SHP77 (cell line): ENCODE measurements around the gene PLXNA1.
A peak's percentile ranks its signal among the peaks of the same experiment; 100 is the strongest.

Experiments
- DNase-seq, 2 experiments: peaks; one replicate each; lab custom pipeline; 2025; lab: John Stamatoyannopoulos, UW

The PLXNA1 gene

DNA sequence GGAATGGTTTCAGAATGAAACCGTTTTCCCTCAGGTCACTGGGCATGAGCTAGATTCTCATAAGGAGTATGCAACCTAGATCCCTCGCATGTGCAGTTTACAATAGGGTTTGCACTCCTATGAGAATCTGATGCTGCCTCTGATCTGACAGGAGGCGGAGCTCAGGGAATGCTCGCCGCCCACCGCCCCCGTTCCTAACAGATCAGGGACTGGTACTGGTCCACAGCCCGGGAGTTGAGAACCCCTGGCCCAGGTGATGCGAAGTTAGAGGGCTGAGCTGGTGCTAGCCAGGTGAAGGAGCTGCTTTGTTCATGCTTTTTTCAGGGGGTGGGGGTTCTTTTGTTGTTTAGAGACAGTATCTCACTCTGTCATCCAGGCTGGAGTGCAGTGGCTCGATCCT is 15.5 kb upstream of the PLXNA1 start:
- DNase-seq: no peak

DNA sequence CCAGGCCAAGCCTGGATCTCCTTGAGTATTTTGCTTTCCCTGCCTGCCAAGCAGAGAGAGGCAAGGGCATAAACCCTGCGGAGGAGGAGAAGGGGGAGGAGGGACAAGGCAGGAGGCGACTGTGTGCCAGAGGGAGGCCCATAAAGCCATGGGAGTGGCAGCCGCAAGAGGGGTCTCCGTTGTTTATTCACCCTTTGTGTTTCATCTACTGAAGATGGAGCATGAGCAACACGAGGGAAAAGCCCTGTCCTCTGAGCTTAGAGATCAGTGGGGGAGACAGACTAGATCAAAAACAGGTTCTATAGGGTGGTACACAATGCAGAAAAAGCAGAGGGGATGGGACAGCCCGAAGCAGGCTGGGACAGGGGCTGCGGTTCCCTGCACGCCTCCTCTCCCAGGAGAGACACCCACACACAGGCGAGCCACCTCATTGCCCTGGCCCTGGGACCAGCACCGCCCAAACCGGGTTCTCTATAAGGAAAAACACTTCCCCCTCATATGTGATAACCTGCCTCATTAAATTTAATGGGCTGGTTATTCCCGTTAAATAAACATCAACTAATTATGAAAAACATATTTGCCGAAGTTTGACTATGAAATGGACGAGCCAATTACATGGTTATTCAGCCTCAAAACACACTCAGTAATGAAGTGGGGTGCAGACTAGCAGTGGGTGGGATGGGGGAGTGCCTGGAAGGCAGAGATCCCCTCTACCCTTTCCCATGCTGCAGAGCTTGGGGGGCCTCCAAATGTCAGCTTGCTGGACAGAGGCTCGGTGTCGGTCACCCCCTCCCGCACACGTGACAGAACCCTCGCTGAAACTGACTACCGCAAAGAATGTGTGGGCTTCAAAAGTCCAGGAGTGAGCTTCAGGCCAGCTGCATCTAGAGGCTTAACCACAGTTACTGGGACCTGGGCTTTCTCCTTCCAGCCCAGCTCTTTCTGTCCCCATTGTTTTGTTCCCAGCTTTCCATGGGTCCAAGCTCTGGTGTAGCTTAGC is 14.2 kb upstream of the PLXNA1 start:
- no peak for DNase-seq

DNA sequence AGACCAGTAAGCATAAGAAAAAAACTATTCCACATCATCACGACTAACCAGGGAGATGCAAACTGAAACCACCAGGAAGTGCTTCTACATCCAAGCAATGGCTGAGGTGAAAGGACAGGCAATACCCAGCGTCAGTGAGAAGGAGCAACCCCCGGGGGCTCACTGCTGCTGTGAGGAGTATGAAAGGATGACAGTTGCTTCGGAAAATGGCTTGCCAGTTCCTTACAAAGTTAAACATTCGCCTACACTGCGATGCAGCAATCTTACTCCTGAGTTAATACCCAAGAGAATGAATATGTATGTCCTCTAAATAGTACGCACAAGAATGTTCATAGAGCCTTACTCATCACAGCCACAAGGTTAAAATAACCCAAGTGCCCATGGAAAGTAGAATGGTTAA is 13.3 kb upstream of the PLXNA1 start:
- no peak for DNase-seq

DNA sequence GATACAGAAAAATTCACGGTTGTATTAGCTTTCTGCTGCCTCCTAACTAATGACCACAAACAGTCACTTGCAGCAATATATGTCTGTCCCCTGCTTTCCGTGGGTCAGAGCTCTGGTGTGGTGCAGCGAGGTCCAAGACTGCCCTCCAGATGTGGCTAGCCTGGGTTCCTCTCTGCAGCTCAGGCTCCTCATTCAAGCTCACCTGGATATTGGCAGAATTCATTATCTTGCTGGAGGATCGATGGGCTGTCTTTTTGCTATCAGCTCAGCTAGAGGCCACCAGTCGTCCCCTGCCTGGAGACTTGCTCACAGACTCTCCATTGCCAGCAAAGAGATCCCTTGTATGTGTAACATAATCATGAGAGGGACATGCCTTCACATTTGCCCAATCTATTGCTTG is 12.8 kb upstream of the PLXNA1 start:
- DNase-seq: no peak

DNA sequence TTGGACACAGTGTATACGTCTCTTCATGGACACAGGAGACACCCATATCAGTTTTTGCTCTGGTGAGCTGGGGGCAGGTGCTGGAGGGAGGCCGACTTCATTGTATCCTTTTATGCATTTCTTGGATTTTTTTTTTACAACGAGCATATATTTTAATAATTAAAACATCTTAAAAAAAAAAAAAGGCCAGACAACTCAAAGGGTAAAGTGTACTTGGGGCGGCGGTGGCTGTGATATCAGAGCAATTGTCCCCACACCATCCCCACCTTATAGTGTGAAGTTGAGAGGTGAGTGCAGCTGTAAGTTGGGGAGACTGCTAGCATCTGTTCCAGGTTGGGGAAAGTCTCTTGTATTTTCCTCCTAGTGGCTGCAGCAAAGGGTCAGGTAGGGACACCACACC is 12.0 kb upstream of the PLXNA1 start:
- no peak for DNase-seq

DNA sequence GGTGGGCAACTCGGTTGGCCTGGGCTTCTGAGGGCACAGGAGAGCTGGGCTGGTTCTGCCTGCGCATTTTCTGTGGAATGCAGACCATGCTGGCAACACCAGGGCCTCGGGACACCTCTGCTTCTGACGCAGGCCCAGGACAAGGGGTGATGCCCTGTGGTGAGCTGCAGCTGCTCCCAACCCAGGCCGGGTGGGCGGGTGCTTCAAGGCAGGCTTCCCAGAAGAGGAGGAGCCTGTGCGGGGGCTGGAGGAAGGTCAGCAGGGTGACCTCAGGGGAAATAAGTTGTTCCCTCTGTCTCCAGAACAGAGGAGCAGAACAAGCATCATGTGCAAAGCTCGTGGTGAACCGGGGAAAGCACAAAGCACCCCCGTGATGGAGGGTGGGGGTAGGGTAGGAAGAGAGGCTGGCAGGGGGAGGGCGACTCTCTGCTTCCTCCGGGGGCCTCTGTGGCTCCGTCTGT is 11.0 kb upstream of the PLXNA1 start:
- DNase-seq: peak; percentile 3 to 59

DNA sequence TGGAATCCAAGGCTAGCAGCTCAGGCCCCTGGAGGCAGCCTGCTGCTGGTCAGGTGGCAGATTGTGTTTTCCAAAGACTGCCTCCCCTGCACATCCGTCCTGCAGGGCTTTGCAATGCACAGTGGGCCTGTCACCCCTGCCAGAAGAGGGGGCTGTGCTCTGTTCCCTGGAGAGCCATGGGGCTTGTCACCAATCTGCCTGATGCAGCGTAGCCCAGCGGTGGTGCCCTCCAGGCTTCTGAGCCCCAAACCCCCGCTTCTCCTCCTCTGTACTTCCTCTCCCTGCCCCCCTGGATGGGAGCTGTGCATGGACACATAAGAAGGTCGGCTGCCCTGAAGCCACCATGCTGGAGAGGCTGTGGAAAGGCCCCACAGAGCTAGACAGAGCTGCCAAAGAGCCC is 10.0 kb upstream of the PLXNA1 start:
- no peak for DNase-seq

DNA sequence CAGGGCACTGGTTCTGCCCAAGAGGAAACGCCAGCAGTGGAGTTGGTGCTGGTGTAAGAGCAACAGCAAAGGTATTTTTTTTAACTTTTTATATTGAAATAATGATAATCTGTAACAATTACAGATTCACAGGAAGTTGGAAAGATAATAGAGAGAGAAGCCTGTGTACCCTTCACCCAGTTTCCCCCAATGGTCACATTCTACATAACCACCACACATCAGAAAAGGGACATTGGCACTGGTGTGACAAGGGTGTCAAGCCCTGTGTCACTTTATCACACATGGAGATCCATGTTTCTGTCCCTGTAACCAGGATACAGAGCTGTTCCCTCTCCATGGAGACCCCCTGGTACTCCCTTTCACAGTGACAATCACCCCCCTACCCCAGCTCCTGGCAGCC is 9.1 kb upstream of the PLXNA1 start:
- DNase-seq: no peak

DNA sequence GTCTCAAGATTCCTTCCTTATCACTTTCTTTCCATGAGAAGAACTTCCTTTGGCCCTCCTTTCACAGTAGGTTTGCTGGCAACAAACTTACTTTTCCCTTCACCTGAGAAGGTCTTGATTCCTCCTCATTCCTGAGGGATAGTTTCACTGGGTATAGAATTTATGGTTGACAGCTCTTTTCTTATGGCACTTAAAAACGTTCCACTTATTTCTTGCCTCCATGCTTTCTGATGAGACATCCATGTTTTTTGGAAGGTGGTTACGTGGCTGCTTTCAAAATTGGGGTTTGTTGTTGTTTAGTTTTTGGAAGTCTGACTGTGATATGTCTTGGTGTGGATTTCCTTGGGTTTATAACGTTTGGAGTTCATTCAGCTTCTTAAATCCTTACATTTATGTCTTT is 8.2 kb upstream of the PLXNA1 start:
- DNase-seq: no peak

DNA sequence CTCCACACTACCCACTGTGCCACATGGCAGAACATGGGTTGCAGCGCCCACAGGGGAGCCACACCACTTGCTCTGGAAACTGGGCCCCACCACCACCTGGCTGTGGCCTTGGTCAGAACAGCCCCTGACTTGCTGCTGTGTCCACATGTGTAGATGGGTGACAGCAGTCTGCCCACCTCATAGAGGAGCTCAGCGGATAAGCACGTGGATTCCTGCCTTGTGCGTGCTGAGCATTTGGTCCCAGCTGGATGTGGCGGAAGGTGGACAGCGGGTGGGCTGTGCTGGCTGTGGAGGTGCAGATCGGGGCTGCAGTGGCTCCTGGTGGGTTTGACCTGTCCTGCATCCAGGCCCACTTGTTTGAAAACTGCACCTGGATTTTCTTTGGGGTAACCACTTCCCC is 6.0 kb upstream of the PLXNA1 start:
- DNase-seq: no peak

DNA sequence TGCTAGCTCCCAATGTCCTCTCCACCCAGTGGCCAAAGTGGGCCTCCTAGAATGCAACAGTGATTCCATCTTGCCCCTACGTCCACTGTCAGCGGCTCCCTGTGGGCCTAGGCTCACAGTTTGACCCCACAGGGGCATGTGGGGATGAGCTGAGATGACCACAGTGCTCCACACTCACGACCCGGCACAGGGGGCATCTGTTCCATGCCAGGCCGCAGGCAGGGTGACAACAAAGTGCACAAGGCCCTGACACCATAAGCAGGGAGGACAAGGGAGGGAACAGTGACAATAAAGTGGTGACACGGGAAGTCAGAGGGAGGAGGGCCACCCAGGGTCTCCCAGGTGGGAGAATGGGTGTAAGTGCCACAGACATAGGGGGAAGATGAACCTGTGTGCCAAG is 5.1 kb upstream of the PLXNA1 start:
- no peak for DNase-seq

DNA sequence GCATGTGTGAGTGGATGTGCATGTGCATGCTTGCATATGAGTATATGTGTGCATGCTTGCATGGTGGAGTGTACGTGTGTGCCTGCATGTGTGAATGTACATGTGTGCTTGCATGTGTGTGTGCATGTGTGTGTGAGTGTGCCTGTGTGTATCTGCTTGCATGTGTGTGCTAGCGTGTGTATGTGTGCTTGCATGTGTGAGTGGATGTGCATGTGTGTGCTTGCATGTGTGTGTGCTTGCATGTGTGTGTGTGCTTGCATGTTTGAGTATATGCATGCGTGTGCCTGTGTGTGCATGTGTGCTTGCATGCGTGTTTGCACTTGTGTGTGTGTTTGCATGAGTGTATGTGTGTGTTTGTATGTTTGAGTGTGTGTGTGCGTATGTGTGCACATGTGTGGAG is 4.6 kb upstream of the PLXNA1 start:
- no peak for DNase-seq

DNA sequence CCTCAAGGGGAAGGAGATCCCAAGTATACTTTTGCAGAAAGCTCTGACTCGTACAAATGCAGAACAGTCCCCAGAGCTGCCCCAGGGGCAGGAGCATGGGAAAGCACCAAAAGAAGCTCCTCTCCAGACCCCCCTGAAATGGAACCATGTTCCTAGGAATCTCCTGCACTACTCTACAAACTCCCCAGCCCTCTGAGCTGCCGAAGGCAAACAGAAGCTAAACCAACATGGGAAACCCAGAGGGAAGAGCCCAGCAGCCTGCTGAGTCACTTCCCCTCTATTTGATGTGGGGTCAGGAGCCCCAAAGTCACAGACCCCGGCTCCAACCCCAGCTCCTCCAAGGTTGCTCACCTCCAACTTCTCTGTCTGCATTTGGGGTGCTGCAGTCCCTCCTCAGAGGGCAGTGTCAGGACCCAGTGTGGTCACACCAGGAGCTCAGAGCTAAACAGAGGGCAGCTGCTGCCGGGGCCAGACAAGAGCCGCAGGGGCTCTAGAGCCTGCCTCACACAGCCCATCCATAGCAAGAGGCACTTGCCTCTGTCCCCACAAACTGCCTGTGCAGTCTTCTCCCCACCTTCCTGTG is 3.8 kb upstream of the PLXNA1 start:
- peak in 1 of 2 experiments; percentile 14 for DNase-seq

DNA sequence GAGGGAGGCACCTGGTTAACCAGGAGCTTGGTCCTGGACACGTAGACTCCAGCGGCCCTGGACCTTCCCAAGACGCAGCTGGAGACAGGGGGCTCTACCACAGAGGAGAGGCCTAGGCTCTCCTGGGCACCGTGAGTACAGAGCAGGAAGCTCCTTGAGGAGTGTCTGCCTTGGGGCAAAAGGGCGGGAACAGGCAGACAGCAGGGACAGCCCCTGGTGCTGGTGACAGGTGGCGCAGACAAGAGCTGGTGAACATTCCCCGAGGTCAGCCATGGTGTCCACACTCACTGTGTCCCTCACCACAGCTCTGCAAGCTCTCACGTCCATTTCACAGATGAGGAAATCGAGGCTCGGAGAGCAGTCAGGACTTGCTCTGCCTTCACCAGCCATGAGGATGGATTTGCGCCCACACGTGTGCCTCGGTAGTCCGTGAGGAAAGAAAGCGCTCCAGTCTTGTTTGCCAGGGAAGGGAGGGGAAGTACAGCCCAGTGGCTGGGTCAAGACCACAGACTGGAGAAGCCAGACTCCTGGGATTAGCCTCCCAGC is 2.6 kb upstream of the PLXNA1 start:
- DNase-seq: no peak

DNA sequence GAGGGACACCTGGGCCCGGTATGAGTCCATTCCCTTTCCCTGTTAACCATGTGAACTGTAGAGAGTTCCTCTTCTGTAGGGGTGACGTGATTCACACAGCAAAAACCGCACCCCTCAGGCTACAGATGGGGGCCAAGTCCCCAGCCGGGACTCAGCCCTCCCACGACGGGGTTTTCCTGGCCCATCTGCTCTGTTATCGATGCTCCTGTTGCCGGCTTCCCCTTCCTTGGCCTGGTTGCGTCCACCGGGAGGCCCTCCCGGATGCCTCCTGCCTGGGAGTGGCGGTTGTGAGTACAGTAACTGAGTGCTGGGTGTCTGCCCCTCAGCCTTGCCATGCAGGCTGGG is 817 bp upstream of the PLXNA1 start:
- peak in 1 of 2 experiments; percentile 26 for DNase-seq

DNA sequence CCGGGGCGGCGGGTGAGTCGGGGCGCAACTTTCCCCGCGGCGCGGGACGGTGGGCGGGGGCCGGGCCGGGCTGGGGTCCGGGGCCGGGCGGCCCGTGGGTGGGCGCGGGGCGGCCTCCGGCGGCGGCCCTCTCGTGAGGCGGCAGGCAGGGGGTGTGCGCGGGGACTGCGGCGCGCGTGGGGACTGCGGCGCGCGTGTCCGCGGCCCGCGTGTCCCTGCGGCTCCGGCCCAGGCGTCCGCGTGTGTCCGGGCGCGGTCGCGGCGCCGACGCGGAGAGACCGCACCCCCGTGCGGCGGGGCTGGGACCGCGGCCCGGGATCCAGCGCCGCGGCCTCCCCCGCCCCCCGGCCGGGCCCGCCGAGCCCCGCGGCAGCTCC is 349 bp downstream of the PLXNA1 start:
- no peak for DNase-seq

DNA sequence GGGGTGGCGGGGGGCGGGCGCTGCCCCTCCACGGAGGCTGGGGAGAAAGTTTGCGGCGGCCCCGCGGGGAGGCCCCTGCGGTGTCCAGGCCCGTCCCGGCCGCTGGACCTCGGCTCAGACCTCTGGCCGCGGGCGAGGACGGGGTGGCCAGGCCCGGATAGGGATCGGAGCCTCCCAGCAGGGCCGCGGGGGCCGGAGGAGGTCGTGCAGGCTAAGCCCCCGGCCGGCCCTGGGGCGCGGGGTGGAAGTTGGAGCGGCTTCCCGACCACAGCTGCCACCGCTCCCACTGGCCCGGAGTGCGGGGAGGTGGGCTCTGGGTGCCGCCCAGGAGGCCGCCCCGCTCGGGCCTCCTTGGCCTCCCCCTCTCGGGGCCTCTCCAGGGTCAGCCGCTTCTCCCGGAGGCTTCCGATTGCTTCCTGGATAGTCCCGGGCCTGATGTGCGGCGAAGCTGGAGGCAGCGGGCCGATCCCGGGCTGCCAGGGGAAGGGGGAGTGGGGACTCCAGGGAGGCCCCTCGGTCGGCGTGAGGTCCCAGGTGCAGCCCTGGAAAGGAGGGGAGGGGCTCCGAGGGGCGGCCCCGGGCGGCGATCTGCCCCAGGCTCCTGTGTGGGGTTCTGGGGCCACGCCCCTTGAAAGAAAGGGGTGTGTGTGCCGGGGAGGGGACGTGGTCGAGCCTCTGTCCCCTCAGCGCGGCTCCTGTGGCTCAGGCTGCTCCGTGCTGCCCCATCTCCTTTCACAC is 907 bp downstream of the PLXNA1 start:
- no peak for DNase-seq

DNA sequence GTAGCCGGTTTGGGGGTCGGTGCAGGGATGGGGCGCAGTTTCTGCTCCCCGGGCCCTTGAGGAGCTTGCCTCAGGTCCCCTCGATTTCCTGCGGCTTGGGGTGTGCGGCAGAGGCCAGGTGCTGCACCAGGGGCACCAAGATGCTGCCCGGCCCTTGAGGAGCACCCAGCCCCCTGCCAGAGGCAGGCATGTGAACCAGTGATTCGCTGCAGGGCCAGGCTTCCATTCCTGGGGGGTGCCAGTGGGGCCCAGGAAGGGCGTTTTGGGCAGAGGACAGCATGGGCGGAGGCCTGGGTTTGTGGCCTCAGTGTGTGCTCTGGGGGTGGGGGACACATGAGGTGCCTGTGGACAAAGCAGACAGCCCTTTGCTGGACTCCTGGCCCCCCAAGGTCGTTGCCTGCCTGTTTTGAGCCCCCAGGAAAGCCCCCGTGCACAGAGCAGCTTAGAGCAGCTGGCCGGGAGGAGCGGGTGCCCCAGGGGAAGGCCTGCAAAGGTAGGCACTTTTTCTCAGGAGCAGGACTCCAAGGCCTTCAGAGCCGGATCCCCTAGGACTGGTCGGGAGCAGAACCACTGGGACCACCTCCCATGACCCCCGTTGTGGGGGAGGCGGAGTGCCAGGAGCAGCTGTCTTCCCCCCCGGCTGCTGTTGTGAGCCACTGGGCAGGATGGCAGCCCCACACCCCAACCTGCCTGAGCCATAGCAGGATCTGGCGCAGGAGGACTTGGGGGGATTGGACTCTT is 1.6 kb downstream of the PLXNA1 start:
- no peak for DNase-seq

DNA sequence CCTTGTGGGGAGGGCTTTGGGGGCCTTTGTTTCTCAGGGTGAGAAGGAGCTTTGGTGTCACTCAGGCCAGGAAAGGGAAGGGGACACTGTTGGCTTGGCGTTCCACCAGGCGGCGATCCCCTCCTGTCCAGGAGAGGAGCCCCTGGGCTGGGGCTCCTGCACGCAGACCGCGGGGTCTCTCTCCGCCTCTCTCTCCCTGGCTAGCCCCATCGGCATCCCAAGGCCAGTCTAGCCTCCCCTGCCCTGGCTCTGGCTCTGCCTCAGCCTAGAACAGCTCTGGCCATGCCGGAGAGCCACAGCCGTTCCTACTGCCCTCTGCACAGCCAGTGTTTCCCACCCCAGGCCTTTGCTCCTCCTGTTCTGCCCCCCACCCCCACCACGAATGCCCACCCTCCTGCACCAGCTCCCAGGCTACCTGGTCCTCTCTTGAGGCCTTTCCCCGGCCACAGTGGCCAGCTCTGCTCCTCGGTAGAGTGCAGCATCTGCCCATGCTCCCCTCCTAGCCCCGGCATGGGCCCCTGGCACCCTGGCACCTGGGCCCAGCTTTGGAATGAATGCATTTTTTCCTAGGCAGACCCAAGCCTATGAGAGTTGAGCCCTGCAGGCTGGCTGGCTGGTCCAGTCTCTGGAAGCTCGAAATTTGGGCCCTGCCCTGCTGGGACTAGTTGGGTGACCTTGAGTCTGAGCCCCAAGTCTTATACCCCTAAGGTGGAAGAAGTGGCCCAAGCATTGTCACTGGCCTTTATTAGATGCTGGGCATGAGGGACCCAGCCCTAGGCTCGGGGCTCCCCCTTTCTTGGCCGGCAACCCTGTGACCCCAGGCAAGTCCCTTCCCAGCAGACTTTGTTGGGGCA is 2.4 kb downstream of the PLXNA1 start:
- no peak for DNase-seq

DNA sequence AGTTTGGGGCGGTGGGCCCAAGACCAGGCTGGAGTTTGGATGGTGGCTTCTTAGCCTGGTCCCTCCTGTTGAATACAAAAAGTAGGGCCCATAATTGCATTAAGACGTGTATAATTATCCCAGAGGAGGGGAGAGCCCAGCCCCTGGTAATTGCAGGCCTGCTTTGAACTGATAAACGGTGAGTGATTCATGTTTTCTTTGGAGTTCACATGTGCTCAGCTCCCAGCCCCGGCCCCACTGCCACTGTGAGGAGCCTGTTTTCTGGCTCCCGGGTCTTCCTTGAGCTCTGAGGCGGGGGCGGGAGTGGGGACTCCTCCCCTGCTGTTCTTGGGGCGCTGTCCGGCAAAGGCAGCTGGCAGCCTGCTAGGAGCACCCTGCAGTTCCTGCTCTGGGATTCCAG is 3.1 kb downstream of the PLXNA1 start:
- no peak for DNase-seq

DNA sequence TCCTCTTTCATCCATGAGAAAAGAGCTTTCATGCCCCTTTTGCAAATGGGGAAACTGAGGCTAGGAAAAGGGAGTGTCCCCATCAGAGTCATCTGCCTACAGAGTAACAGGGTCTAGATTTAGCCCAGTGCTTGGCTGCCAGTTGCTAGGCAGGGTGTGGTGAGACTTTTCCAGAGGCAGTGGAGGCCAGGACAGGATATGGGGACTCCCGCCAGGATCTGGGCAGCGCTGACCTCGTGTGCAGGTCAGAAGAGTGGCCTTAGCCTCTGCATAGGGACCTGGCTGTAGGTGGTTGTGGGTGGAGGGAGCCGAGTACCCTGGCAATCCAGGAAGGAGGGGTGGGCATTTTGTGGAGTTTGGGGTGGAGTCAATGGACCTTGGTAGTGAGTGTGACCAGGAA is 4.2 kb downstream of the PLXNA1 start:
- DNase-seq: no peak
